KBM-7 (cell line): ENCODE results near the gene RABL6.
A peak's percentile ranks its signal among the peaks of the same experiment; 100 is the strongest.
"Not testable (repeated sequence)": the region's sequence is repeated elsewhere in the genome, so short reads cannot be mapped to it uniquely, and the experiment has no call there.

Source experiments
- DNase-seq: peaks from one replicate; pipeline ENCODE4 v3.0.0-alpha.2; 2015
- in situ Hi-C: fragments of 300-500 bp; cut with MboI; formaldehyde crosslinking; loops from 2 replicates; pipeline ENCODE4 v1.14.3; 2020; ENCODE audit warnings: low sequenced_read_pairs, low pct_unique_long_range_greater_than_20kb, mixed read lengths

RABL6 gene

GRCh38 chr9:136829981-136830885 lies 22.5 kb downstream of the RABL6 start:
- in situ Hi-C loops = no loop called here

GRCh38 chr9:136831002-136831719 lies 23.4 kb downstream of the RABL6 start:
- DNase-seq = no peak
- in situ Hi-C loops = no loop called here

More at GRCh38 chr9:136829981-136830885, 22.5 kb downstream of the RABL6 start:
- no peak for DNase-seq

GRCh38 chr9:136831720-136832104 lies 24.0 kb downstream of the RABL6 start:
- in situ Hi-C loops = no loop called here

GRCh38 chr9:136832581-136832980 lies 24.8 kb downstream of the RABL6 start:
- DNase-seq = no peak
- in situ Hi-C loops = no loop called here

More at GRCh38 chr9:136831720-136832104, 24.0 kb downstream of the RABL6 start:
- DNase-seq = no peak

- DNase-seq, in situ Hi-C loops: not testable (repeated sequence)
Measured at GRCh38 chr9:136833381-136834048, 25.8 kb downstream of the RABL6 start.

GRCh38 chr9:136835162-136835931 lies 27.6 kb downstream of the RABL6 start:
- DNase-seq = no peak
- in situ Hi-C loops = no loop called here

- no peak for DNase-seq
- in situ Hi-C loops = no loop called here
Measured at GRCh38 chr9:136835932-136836904, 28.5 kb downstream of the RABL6 start.

- in situ Hi-C loops = no loop called here
- no peak for DNase-seq
Measured at GRCh38 chr9:136837146-136837855, 29.6 kb downstream of the RABL6 start.

- DNase-seq, in situ Hi-C loops: not testable (repeated sequence)
Measured at GRCh38 chr9:136837856-136838277, 30.1 kb downstream of the RABL6 start.

GRCh38 chr9:136838314-136839228 lies 30.8 kb downstream of the RABL6 start:
- in situ Hi-C loops = no loop called here
- no peak for DNase-seq

- in situ Hi-C loops = no loop called here
- DNase-seq = no peak
Measured at GRCh38 chr9:136839229-136840139, 31.7 kb downstream of the RABL6 start.

- DNase-seq = no peak
- in situ Hi-C loops = no loop called here
Measured at GRCh38 chr9:136840140-136840876, 32.6 kb downstream of the RABL6 start.

GRCh38 chr9:136840877-136841645 lies 33.3 kb downstream of the RABL6 start:
- in situ Hi-C loops = no loop called here
- peak; percentile 43 for DNase-seq
